Testis (tissue), 3 donors: ENCODE data around the gene BTN3A1. TPM values are rescaled to one million over a fixed set of nuclear protein-coding genes. Genes with fewer than 3 reads are reported as not detected.
"Not testable (repeated sequence)": the region's sequence is repeated elsewhere in the genome, so short reads cannot be mapped to it uniquely, and the experiment has no call there.

ENCODE experiments used
- DNase-seq: peaks from one replicate; pipeline ENCODE4 v3.0.0-alpha.2; 2019
- H3K27ac ChIP-seq, 2 donors: fragments of 200-600 bp; sonication (generic); one replicate each; pipeline ENCODE4 v1.5.1; 2019
- H3K27me3 ChIP-seq: fragments of 200-600 bp; sonication (generic); one replicate; pipeline ENCODE4 v1.5.1; 2019
- H3K36me3 ChIP-seq: fragments of 200-600 bp; sonication (generic); one replicate; pipeline ENCODE4 v1.5.1; 2017; ENCODE audit warnings: low read depth; ENCODE audit errors: missing control alignments
- H3K4me1 ChIP-seq: fragments of 200-600 bp; sonication (generic); one replicate; pipeline ENCODE4 v1.5.1; 2019
- H3K4me3 ChIP-seq, 2 donors: fragments of 200-600 bp; sonication (generic); one replicate each; pipeline ENCODE4 v1.5.1; 2017 to 2019
- H3K9me3 ChIP-seq: fragments of 200-600 bp; sonication (generic); one replicate; pipeline ENCODE4 v1.5.1; 2017
- CTCF ChIP-seq, 3 experiments: fragments of 450-650 bp in 2 of 3; fragments of 200-600 bp in 1 of 3; sonication (generic) in 1 of 3; IDR thresholded peaks; one replicate each; pipeline ENCODE4 v1.5.1; 2016 to 2019; ENCODE audit warnings: antibody characterized with exemption in 3 of 3, mild to moderate bottlenecking in 2 of 3, moderate library complexity in 1 of 3
- POLR2A ChIP-seq: fragments of 450-650 bp; IDR thresholded peaks from one replicate; pipeline ENCODE4 v1.6.1; 2017; ENCODE audit warnings: antibody characterized with exemption, mild to moderate bottlenecking, moderate library complexity
- WGBS, 2 donors: methylation state at CpG; one replicate each; pipeline ENCODE4 v1.1.5; 2018; 5-methylcytosine and 5-hydroxymethylcytosine counted together
- intact Hi-C: fragments of 100-400 bp; cut with DNase I; formaldehyde crosslinking; loops from one replicate; pipeline ENCODE4 v1.15.1; 2023; ENCODE audit warnings: low total_unique reads
- polyA plus RNA-seq: library from polyadenylated mRNA; stranded (reverse); fragments of 350-450 nt; fragmentation: Illumina TruSeq; extraction: RNeasy Lipid Tissue Mini Kit (QIAGEN cat#74804); gene quantifications from one replicate; pipeline ENCODE4 v1.2.3, GENCODE V29; 2014; ENCODE audit warnings: low read depth, low replicate concordance; ENCODE audit not compliant: insufficient read depth
- total RNA-seq, 2 donors: library from RNA; depleted of rRNA; stranded (reverse); fragments of >200 nt; gene quantifications; one replicate each; pipeline ENCODE4 v1.2.3, GENCODE V29; 2016

BTN3A1 gene
- total and polyA plus RNA-seq, 3 donors from 2014 or later: 10.6 to 15.9 (median 14.7) TPM

GRCh38 chr6:26377719-26378118, 24.4 kb upstream of the BTN3A1 start:
- Histone ChIP-seq H3K4me3 (no peak overlapping the region), H3K27ac (no peak overlapping the region), H3K27me3 (no peaks in the 10 kb centered on the region), H3K36me3 (no peaks in the 10 kb centered on the region), H3K4me1 (peaks cover 4% of the 10 kb centered on the region), H3K9me3 (no peaks in the 10 kb centered on the region)
- intact Hi-C loops: no loop called here
- TF ChIP-seq CTCF (IDR thresholded peaks at IDR 0.05): no peak
- no peak for TF ChIP-seq POLR2A
- DNase-seq: no peak
- WGBS, 2 donors: 43 to 69% methylated on average over 3 of the region's 3 CpGs

GRCh38 chr6:26378143-26378542, 23.9 kb upstream of the BTN3A1 start:
- H3K27me3 ChIP-seq, H3K36me3 ChIP-seq, H3K4me1 ChIP-seq, DNase-seq, H3K27ac ChIP-seq, intact Hi-C loops, H3K4me3 ChIP-seq, H3K9me3 ChIP-seq: not testable (repeated sequence)

- H3K4me3 ChIP-seq: no peak overlapping the region
- WGBS, 2 donors: 62 to 65% methylated on average over 3 of the region's 3 CpGs
These were observed 22.8 kb upstream of the BTN3A1 start for GRCh38 chr6:26379292-26379691.

GRCh38 chr6:26379740-26380139, 22.3 kb upstream of the BTN3A1 start:
- H3K36me3 ChIP-seq: no peaks in the 10 kb centered on the region
- no peak overlapping the region for H3K4me3 ChIP-seq
- H3K27ac ChIP-seq: no peak overlapping the region
- TF ChIP-seq CTCF (IDR thresholded peaks at IDR 0.05) (no peak), POLR2A (no peak)
- DNase-seq: no peak
- H3K9me3 ChIP-seq: no peaks in the 10 kb centered on the region
- peaks cover 9% of the 10 kb centered on the region for H3K4me1 ChIP-seq
- intact Hi-C loops: no loop called here
- no peaks in the 10 kb centered on the region for H3K27me3 ChIP-seq

More at GRCh38 chr6:26379292-26379691, 22.8 kb upstream of the BTN3A1 start:
- H3K9me3 ChIP-seq: no peaks in the 10 kb centered on the region
- H3K4me1 ChIP-seq: peaks cover 9% of the 10 kb centered on the region
- intact Hi-C loops: no loop called here
- no peaks in the 10 kb centered on the region for H3K27me3 ChIP-seq
- no peak for TF ChIP-seq POLR2A
- no peak for TF ChIP-seq CTCF (IDR thresholded peaks at IDR 0.05)
- H3K36me3 ChIP-seq: no peaks in the 10 kb centered on the region
- DNase-seq: no peak
- H3K27ac ChIP-seq: no peak overlapping the region

- TF ChIP-seq CTCF (IDR thresholded peaks at IDR 0.05): no peak
- TF ChIP-seq POLR2A: no peak
- 92 to 93% methylated on average over 3 of the region's 3 CpGs for WGBS, 2 donors
- intact Hi-C loops: no loop called here
- no peaks in the 10 kb centered on the region for H3K9me3 ChIP-seq
- H3K4me3 ChIP-seq: no peak overlapping the region
- H3K36me3 ChIP-seq: no peaks in the 10 kb centered on the region
- no peak for DNase-seq
- H3K27ac ChIP-seq: no peak overlapping the region
- H3K4me1 ChIP-seq: peaks cover 9% of the 10 kb centered on the region
- H3K27me3 ChIP-seq: no peaks in the 10 kb centered on the region
These were observed 21.8 kb upstream of the BTN3A1 start for GRCh38 chr6:26380256-26380655.
